Stimulated activated CD4-positive, alpha-beta T cell treated with anti-CD3 and anti-CD28 coated beads, Interleukin-2, amount 100 ng/mL, for 48 hours (primary cell): ENCODE results near the gene SAPCD1.
A peak's percentile ranks its signal among the peaks of the same experiment; 100 is the strongest.
"Not testable (repeated sequence)": the region's sequence is repeated elsewhere in the genome, so short reads cannot be mapped to it uniquely, and the experiment has no call there.

ENCODE experiments used
- DNase-seq, 2 donors: peaks; one replicate each; pipeline ENCODE4 v3.0.0-alpha.2; 2020

The SAPCD1 gene

GRCh38 chr6:31806470-31807272, 44.2 kb downstream of the SAPCD1 start, which contains the start of gene LSM2:
Gene LSM2 (minus strand): TSS chr6:31806966. CDS start chr6:31806757, 209 bp downstream.
- DNase-seq = peak; percentile 96 to 98

GRCh38 chr6:31808599-31808998, 46.1 kb downstream of the SAPCD1 start:
- DNase-seq = not testable (repeated sequence)

- DNase-seq = no peak
These were observed 49.2 kb downstream of the SAPCD1 start for GRCh38 chr6:31811645-31812044.

- DNase-seq = no peak
These were observed 51.0 kb downstream of the SAPCD1 start for GRCh38 chr6:31813465-31813849.
